CD8-positive, alpha-beta memory T cell (primary cell): ENCODE data around the gene FOXK2. TPM values are rescaled to one million over a fixed set of nuclear protein-coding genes. Genes with fewer than 3 reads are reported as not detected.
A peak's percentile ranks its signal among the peaks of the same experiment; 100 is the strongest.
"Not testable (repeated sequence)": the region's sequence is repeated elsewhere in the genome, so short reads cannot be mapped to it uniquely, and the experiment has no call there.

Source experiments
- CTCF ChIA-PET: fragments of 350-600 bp; sonication (Branson Sonifier 250); formaldehyde crosslinking; loops from one replicate; lab custom pipeline; 2021; ENCODE audit warnings: antibody characterized with exemption; lab: Charles Lee
- POLR2A ChIA-PET: fragments of 350-600 bp; sonication (Branson Sonifier 250); formaldehyde crosslinking; loops from one replicate; lab custom pipeline; 2021; ENCODE audit warnings: antibody characterized with exemption; lab: Charles Lee
- DNase-seq, 5 donors: peaks; one replicate each; pipeline versions ENCODE4 v3.0.0 to v3.0.0-alpha.2; 2020 to 2022; ENCODE audit warnings: mixed read lengths in 1 of 5
- H3K27ac ChIP-seq: one replicate; pipeline ENCODE4 v1.7.0; 2013; ENCODE audit warnings: low read depth, mild to moderate bottlenecking, low read length, moderate library complexity
- H3K27me3 ChIP-seq: 2 replicates; pipeline ENCODE4 v1.7.0; 2013; ENCODE audit warnings: low read length, mild to moderate bottlenecking; ENCODE audit not compliant: insufficient read depth, poor library complexity, severe bottlenecking
- H3K36me3 ChIP-seq: 2 replicates; pipeline ENCODE4 v1.7.0; 2013; ENCODE audit warnings: mild to moderate bottlenecking, low read length, moderate library complexity; ENCODE audit not compliant: insufficient read depth
- H3K4me1 ChIP-seq: 2 replicates; pipeline ENCODE4 v1.7.0; 2013; ENCODE audit warnings: mild to moderate bottlenecking, low read length, moderate library complexity; ENCODE audit not compliant: insufficient read depth
- H3K4me3 ChIP-seq: 2 replicates; pipeline ENCODE4 v1.7.0; 2013; ENCODE audit warnings: mild to moderate bottlenecking, low read length
- H3K9me3 ChIP-seq: 2 replicates; pipeline ENCODE4 v1.7.0; 2013; ENCODE audit warnings: mild to moderate bottlenecking, low read length
- H3K27ac Mint-ChIP-seq, 8 donors: one replicate each; pipeline ENCODE4 v1.8.0; 2020 to 2021; ENCODE audit warnings: mixed read lengths in 8 of 8, mild to moderate bottlenecking in 6 of 8, inconsistent platforms in 3 of 8, moderate library complexity in 3 of 8
- H3K27me3 Mint-ChIP-seq, 2 donors: one replicate each; pipeline ENCODE4 v1.8.0; 2020 to 2021; ENCODE audit warnings: mixed read lengths in 2 of 2, mild to moderate bottlenecking in 1 of 2, moderate library complexity in 1 of 2
- H3K36me3 Mint-ChIP-seq, 3 donors: one replicate each; pipeline ENCODE4 v1.8.0; 2020 to 2021; ENCODE audit warnings: mixed read lengths in 3 of 3, inconsistent platforms in 1 of 3, mild to moderate bottlenecking in 1 of 3
- H3K4me1 Mint-ChIP-seq, 3 donors: one replicate each; pipeline ENCODE4 v1.8.0; 2020 to 2021; ENCODE audit warnings: mixed read lengths in 3 of 3, inconsistent platforms in 1 of 3, mild to moderate bottlenecking in 1 of 3
- H3K4me3 Mint-ChIP-seq, 7 donors: one replicate each; pipeline ENCODE4 v1.8.0; 2020 to 2021; ENCODE audit warnings: mixed read lengths in 7 of 7, mild to moderate bottlenecking in 6 of 7, moderate library complexity in 4 of 7, inconsistent platforms in 2 of 7
- H3K9me3 Mint-ChIP-seq, 5 donors: one replicate each; pipeline ENCODE4 v1.8.0; 2020 to 2022; ENCODE audit warnings: mixed read lengths in 5 of 5, mild to moderate bottlenecking in 3 of 5, moderate library complexity in 2 of 5, inconsistent platforms in 1 of 5
- polyA plus RNA-seq: library from polyadenylated mRNA; unstranded; fragments of 300-500 nt; fragmentation: Illumina TruSeq; gene quantifications from one replicate; pipeline ENCODE4 v1.2.3, GENCODE V29; 2021
- total RNA-seq, 2 experiments: library from RNA; stranded (reverse); gene quantifications; one replicate each; pipeline ENCODE4 v1.2.3, GENCODE V29; 2021

Gene FOXK2
- total and polyA plus RNA-seq, 3 experiments from 2014 or later = 8.2 to 71.2 (median 63.9) TPM

- DNase-seq, H3K9me3 Mint-ChIP-seq, H3K36me3 ChIP-seq, H3K27ac ChIP-seq, H3K4me3 ChIP-seq, POLR2A ChIA-PET, H3K4me1 Mint-ChIP-seq, H3K4me3 Mint-ChIP-seq, H3K36me3 Mint-ChIP-seq, H3K9me3 ChIP-seq, H3K27ac Mint-ChIP-seq, H3K4me1 ChIP-seq, H3K27me3 Mint-ChIP-seq, H3K27me3 ChIP-seq: not testable (repeated sequence)
- CTCF ChIA-PET = interaction anchor here (1.5 to 1.8 kb wide), 2 partner anchors 9 to 270 kb away, joined by 3 to 6 read pairs; no protein-coding TSS in a partner anchor
These were observed 13.1 kb upstream of the FOXK2 start for GRCh38 chr17:82506402-82506801.

GRCh38 chr17:82507631-82508175 is 11.8 kb upstream of the FOXK2 start:
- Histone ChIP-seq H3K9me3 (no peaks in the 10 kb centered on the region), H3K4me1 (no peaks in the 10 kb centered on the region), H3K27ac (no peak overlapping the region), H3K36me3 (no peaks in the 10 kb centered on the region), H3K27me3 (no peaks in the 10 kb centered on the region), H3K4me3 (no peak overlapping the region)
- CTCF ChIA-PET = interaction anchor here (1.8 kb wide), 1 partner anchor 10 kb away, joined by 6 read pairs; no protein-coding TSS in a partner anchor
- Mint-ChIP-seq H3K4me1 (peaks cover 0 to 5% (median 0%) of the 10 kb centered on the region in 3 donors), H3K36me3 (no peaks in the 10 kb centered on the region), H3K9me3 (no peaks in the 10 kb centered on the region), H3K27me3 (peaks cover 0 to 3% of the 10 kb centered on the region in 2 donors), H3K27ac (no peak overlapping the region), H3K4me3 (no peak overlapping the region)
- no peak for DNase-seq
- POLR2A ChIA-PET = no interaction called here

- H3K4me1 ChIP-seq, H3K9me3 Mint-ChIP-seq, DNase-seq, CTCF ChIA-PET, H3K4me1 Mint-ChIP-seq, H3K9me3 ChIP-seq, H3K27me3 Mint-ChIP-seq, H3K36me3 ChIP-seq, H3K27me3 ChIP-seq, H3K4me3 ChIP-seq, POLR2A ChIA-PET, H3K27ac ChIP-seq, H3K27ac Mint-ChIP-seq, H3K36me3 Mint-ChIP-seq: not testable (repeated sequence)
- peak overlapping the region in 1 of 7 donors; percentile 39 for H3K4me3 Mint-ChIP-seq
These were observed 7.9 kb upstream of the FOXK2 start for GRCh38 chr17:82511642-82512041.

- DNase-seq, H3K27ac Mint-ChIP-seq, H3K4me1 Mint-ChIP-seq, H3K27me3 Mint-ChIP-seq, H3K9me3 Mint-ChIP-seq, H3K4me1 ChIP-seq, H3K4me3 Mint-ChIP-seq, H3K36me3 Mint-ChIP-seq, H3K36me3 ChIP-seq, H3K9me3 ChIP-seq, POLR2A ChIA-PET, H3K27ac ChIP-seq, H3K27me3 ChIP-seq, H3K4me3 ChIP-seq: not testable (repeated sequence)
- CTCF ChIA-PET = interaction anchor here (0.7 to 1.8 kb wide), 2 partner anchors 14 to 28 kb away, joined by 3 to 4 read pairs; no protein-coding TSS in a partner anchor
These were observed 5.7 kb upstream of the FOXK2 start for GRCh38 chr17:82513864-82514263.

- POLR2A ChIA-PET = no interaction called here
These were observed 2.2 kb upstream of the FOXK2 start for GRCh38 chr17:82517230-82517865.

GRCh38 chr17:82519971-82520903 is 705 bp downstream of the FOXK2 start:
- H3K27ac ChIP-seq = peak overlapping the region; percentile 53
- H3K27me3 ChIP-seq = no peaks in the 10 kb centered on the region
- H3K4me3 ChIP-seq = peak overlapping the region; percentile 56
- no peaks in the 10 kb centered on the region for H3K9me3 ChIP-seq
- Mint-ChIP-seq H3K4me1 (peaks cover 26 to 41% (median 40%) of the 10 kb centered on the region in 3 donors), H3K27me3 (no peaks in the 10 kb centered on the region), H3K36me3 (peaks cover 0 to 9% (median 0%) of the 10 kb centered on the region in 3 donors), H3K9me3 (no peaks in the 10 kb centered on the region), H3K27ac (peak overlapping the region; percentile 84 to 97 (median 90)), H3K4me3 (peak overlapping the region; percentile 85 to 97 (median 93))
- peak; percentile 19 to 59 (median 40) for DNase-seq
- H3K36me3 ChIP-seq = no peaks in the 10 kb centered on the region
- peaks cover 13% of the 10 kb centered on the region for H3K4me1 ChIP-seq
- POLR2A ChIA-PET = interaction anchor here (1.0 to 1.7 kb wide), 7 partner anchors 8 to 497 kb away, joined by 3 to 12 read pairs (median 5); partner anchors contain the start of genes CENPX, LRRC45 and NARF
- CTCF ChIA-PET = interaction anchor here (1.1 to 2.4 kb wide), 3 partner anchors 17 to 31 kb away, joined by 3 to 5 read pairs (median 3); no protein-coding TSS in a partner anchor

More at GRCh38 chr17:82517230-82517865, 2.2 kb upstream of the FOXK2 start:
- H3K27me3 Mint-ChIP-seq = no peaks in the 10 kb centered on the region
- H3K36me3 Mint-ChIP-seq = peaks cover 0 to 7% (median 0%) of the 10 kb centered on the region in 3 donors
- H3K4me1 Mint-ChIP-seq = peaks cover 13 to 19% (median 18%) of the 10 kb centered on the region in 3 donors
- Histone ChIP-seq H3K36me3 (no peaks in the 10 kb centered on the region), H3K4me3 (no peak overlapping the region), H3K27me3 (no peaks in the 10 kb centered on the region), H3K27ac (no peak overlapping the region), H3K4me1 (peaks cover 13% of the 10 kb centered on the region), H3K9me3 (no peaks in the 10 kb centered on the region)
- no peak overlapping the region for H3K27ac Mint-ChIP-seq
- no peaks in the 10 kb centered on the region for H3K9me3 Mint-ChIP-seq
- CTCF ChIA-PET = no interaction called here
- peak overlapping the region in 1 of 7 donors; percentile 65 for H3K4me3 Mint-ChIP-seq
- no peak for DNase-seq

- no peak for DNase-seq
- peak overlapping the region in 5 of 8 donors; percentile 33 to 92 (median 62) for H3K27ac Mint-ChIP-seq
- H3K36me3 ChIP-seq = no peaks in the 10 kb centered on the region
- CTCF ChIA-PET = no interaction called here
- no peaks in the 10 kb centered on the region for H3K27me3 Mint-ChIP-seq
- H3K4me1 ChIP-seq = peaks cover 23% of the 10 kb centered on the region
- peaks cover 51 to 78% (median 66%) of the 10 kb centered on the region in 3 donors for H3K4me1 Mint-ChIP-seq
- H3K9me3 Mint-ChIP-seq = no peaks in the 10 kb centered on the region
- H3K4me3 ChIP-seq = no peak overlapping the region
- no peaks in the 10 kb centered on the region for H3K9me3 ChIP-seq
- no peak overlapping the region for H3K27ac ChIP-seq
- no peaks in the 10 kb centered on the region for H3K27me3 ChIP-seq
- peak overlapping the region in 5 of 7 donors; percentile 17 to 54 (median 37) for H3K4me3 Mint-ChIP-seq
- H3K36me3 Mint-ChIP-seq = peaks cover 0 to 9% (median 2%) of the 10 kb centered on the region in 3 donors
- POLR2A ChIA-PET = no interaction called here
These were observed 5.0 kb downstream of the FOXK2 start for GRCh38 chr17:82524540-82524939.
